GM12865 (cell line): ENCODE results near the gene ARL6IP6.
"Not testable (repeated sequence)": the region's sequence is repeated elsewhere in the genome, so short reads cannot be mapped to it uniquely, and the experiment has no call there.

Experiments used
- DNase-seq: peaks from one replicate; pipeline ENCODE4 v3.0.0; 2010; ENCODE audit warnings: low read depth
- H3K4me3 ChIP-seq: 2 replicates; pipeline ENCODE4 v1.5.1; 2011; ENCODE audit warnings: mild to moderate bottlenecking, low read depth, low read length, control low read depth
- CTCF ChIP-seq: IDR thresholded peaks from 2 replicates; pipeline ENCODE4 v1.5.1; 2011; ENCODE audit warnings: low read length, control low read depth, low read depth, inconsistent platforms; ENCODE audit not compliant: insufficient read depth; ENCODE audit errors: missing control alignments

Gene ARL6IP6

DNA sequence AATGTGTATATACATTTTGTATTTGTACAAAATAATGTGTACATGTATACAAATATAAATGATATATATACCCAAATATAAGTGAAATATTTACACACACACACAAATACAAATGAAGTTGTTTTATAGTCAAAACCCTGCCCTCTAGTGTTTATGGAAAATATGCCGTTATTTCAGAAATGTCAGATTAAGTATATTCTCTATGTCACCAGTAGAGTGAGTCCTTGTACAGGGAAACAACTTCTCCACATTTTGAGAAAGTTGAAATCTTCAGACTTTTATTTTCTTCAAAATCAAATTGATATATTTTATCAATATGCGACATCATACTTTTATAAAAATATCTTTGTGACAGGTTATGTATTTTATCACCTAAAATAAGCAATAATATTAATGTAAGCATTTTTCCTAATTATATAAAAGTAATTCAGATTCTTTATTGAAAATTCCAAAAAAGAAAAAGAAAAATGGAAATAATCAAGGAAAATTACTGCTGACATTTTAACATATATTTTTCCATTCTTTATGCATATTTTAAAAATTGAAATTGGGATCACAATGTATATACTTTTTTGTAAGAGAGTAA, 22.4 kb downstream of the ARL6IP6 start:
- peak; percentile 62 for DNase-seq
- no peak overlapping the region for H3K4me3 ChIP-seq
- peak; percentile 63 for TF ChIP-seq CTCF

- DNase-seq: peak; percentile 10
- no peak overlapping the region for H3K4me3 ChIP-seq
- peak; percentile 42 for TF ChIP-seq CTCF
Observed at GRCh38 chr2:152743002-152743401, 24.6 kb downstream of the ARL6IP6 start.

DNA sequence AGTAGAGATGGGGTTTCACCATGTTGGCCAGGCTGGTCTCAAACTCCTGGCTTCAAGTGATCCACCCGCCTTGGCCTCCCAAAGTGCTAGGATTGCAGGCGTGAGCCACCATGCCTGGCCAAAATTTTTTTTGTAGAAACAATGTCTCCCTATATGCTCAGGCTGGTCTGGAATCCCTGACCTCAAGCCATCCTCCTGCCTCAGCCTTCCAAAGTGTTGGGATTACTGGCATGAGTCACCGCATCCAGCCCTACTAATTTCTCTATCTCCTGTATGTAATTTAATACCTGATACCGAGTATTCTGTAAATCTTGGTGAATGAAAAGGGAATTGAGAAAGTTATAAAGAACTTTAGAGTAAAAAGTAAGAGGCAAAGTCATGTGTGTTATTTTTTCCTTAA, 29.3 kb downstream of the ARL6IP6 start:
- DNase-seq, H3K4me3 ChIP-seq: not testable (repeated sequence)

DNA sequence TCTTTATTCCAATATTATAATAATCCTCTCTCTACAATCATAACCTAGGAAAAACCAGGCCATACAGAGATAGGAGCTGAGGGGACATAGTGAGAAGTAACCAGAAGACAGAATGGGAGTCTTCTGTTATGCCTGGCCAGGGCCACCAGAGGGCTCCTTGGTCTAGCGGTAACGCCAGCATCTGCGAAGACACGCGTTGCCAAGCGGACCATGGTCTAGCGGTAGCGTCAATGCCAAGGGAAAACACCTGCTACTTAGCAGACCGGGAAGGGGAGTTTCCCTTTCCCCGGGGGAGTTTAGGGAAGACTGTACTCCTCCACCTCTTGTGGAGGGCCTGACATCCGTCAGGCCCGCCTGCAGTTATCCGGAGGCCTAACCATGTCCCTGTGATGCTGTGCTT, 36.6 kb downstream of the ARL6IP6 start:
- peak; percentile 17 for TF ChIP-seq CTCF
- no peak overlapping the region for H3K4me3 ChIP-seq
- DNase-seq: peak; percentile 15

GRCh38 chr2:152759290-152760072, 41.1 kb downstream of the ARL6IP6 start:
- DNase-seq: no peak
- no peak for TF ChIP-seq CTCF
- no peak overlapping the region for H3K4me3 ChIP-seq

DNA sequence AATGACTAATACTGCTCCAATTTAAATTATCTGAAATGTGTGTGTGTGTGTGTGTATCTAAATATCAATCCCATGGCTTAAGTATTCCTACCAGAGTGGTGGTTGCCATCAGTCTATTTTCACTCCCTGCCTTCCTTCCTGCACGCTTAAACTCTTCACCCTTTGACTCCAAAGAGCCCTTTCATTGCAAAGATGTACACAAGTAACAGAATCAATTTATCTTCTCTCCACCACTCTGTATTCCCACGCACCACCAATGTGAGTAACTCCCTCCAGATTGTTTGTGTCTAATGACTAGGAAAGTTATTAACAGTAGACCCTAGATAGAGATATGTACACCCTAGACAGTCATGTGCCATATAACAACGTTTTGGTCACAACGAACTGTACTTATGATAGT, 42.8 kb downstream of the ARL6IP6 start:
- TF ChIP-seq CTCF: no peak
- no peak for DNase-seq
- no peak overlapping the region for H3K4me3 ChIP-seq

DNA sequence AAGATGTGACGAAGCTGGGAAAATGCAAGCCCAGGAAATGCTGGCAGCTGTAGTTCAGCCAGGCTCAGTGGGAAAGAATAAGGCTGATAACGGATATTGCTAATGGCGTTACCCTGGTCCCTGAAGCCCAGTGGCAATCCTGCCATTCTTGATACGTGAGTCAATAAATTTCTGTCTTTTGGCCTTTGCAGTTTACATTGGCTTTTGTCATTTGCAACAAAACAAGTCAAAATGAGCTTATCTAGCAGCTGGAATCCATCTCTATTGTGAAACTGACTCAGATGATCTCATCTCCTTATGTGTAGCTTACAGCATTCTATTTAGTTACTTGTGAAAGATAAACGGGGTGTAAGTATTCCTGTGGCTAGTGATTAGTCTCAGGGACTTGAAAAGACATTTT, 43.8 kb downstream of the ARL6IP6 start:
- no peak for DNase-seq
- no peak for TF ChIP-seq CTCF
- no peak overlapping the region for H3K4me3 ChIP-seq

- H3K4me3 ChIP-seq, DNase-seq: not testable (repeated sequence)
Observed at GRCh38 chr2:152763208-152763607, 44.8 kb downstream of the ARL6IP6 start.
